ENCODE results near the gene SAMD1.

SAMD1 gene

GRCh38 chr19:14105680-14106079 is 15.1 kb upstream of the SAMD1 start:
- Histone ChIP-seq H3K4me2 (ENCODE audit: insufficient read depth, low read length, poor library complexity, severe bottlenecking) (no peak overlapping the region), H3K14ac (ENCODE audit: low read length) (no peak overlapping the region), H3K4me1 (ENCODE audit: control insufficient read depth in 2 of 2, insufficient read depth in 1 of 2, low read depth in 1 of 2, low read length in 2 of 2) (no peaks in the 10 kb centered on the region), H3K79me1 (ENCODE audit: low read depth, low read length) (no peaks in the 10 kb centered on the region), H3K4ac (ENCODE audit: low read length) (no peak overlapping the region), H2BK5ac (ENCODE audit: low read length) (no peak overlapping the region), H4K8ac (ENCODE audit: low read depth, low read length) (no peak overlapping the region), H2BK12ac (ENCODE audit: low read length) (no peak overlapping the region), H3K9ac (ENCODE audit: low read depth, low read length, poor library complexity) (no peak overlapping the region), H2BK120ac (ENCODE audit: low read depth, low read length) (no peak overlapping the region), H3K9me3 (replicated peaks in 1 of 2; ENCODE audit: control insufficient read depth in 2 of 2, insufficient read depth in 1 of 2, low read depth in 1 of 2, low read length in 2 of 2) (peaks cover 0 to under 1% of the 10 kb centered on the region in 2 donors), H3K36me3 (replicated peaks in 1 of 2; ENCODE audit: control insufficient read depth in 2 of 2, insufficient read depth in 2 of 2, low read length in 2 of 2) (peaks cover 9 to 56% of the 10 kb centered on the region in 2 donors), H3K27me3 (ENCODE audit: control insufficient read depth in 3 of 3, insufficient read depth in 3 of 3, low read depth in 1 of 3, low read length in 3 of 3) (no peaks in the 10 kb centered on the region), H2AK5ac (ENCODE audit: low read depth, low read length) (no peak overlapping the region), H3K23ac (ENCODE audit: low read depth, low read length, poor library complexity) (no peak overlapping the region), H4K91ac (ENCODE audit: low read depth, low read length, poor library complexity) (no peak overlapping the region), H2AFZ (ENCODE audit: low read length) (no peak overlapping the region), H3K27ac (replicated peaks; ENCODE audit: low read length) (no peak overlapping the region), H2BK15ac (ENCODE audit: low read length) (no peak overlapping the region), H3K4me3 (ENCODE audit: low read length in 2 of 2) (no peak overlapping the region), H3K18ac (ENCODE audit: low read length) (no peak overlapping the region)
- no peak for DNase-seq (ENCODE audit: low spot score)
- no CpG with 5 or more reads among the region's 8 CpGs for WGBS, 2 donors (ENCODE audit: extremely low coverage in 2 of 2, insufficient read length in 2 of 2, insufficient replicate concordance in 1 of 2)

GRCh38 chr19:14103310-14103709 is 12.8 kb upstream of the SAMD1 start:
- no peak overlapping the region for H3K4ac ChIP-seq (ENCODE audit: low read length)
- H3K4me2 ChIP-seq (ENCODE audit: insufficient read depth, low read length, poor library complexity, severe bottlenecking), result no peak overlapping the region
- no peak overlapping the region for H2BK5ac ChIP-seq (ENCODE audit: low read length)
- no peak overlapping the region for H3K18ac ChIP-seq (ENCODE audit: low read length)
- no peak overlapping the region for H2BK15ac ChIP-seq (ENCODE audit: low read length)
- peaks cover 13 to 67% of the 10 kb centered on the region in 2 donors for H3K36me3 ChIP-seq (replicated peaks in 1 of 2; ENCODE audit: control insufficient read depth in 2 of 2, insufficient read depth in 2 of 2, low read length in 2 of 2)
- no peak overlapping the region for H4K91ac ChIP-seq (ENCODE audit: low read depth, low read length, poor library complexity)
- no peaks in the 10 kb centered on the region for H3K27me3 ChIP-seq (ENCODE audit: control insufficient read depth in 3 of 3, insufficient read depth in 3 of 3, low read depth in 1 of 3, low read length in 3 of 3)
- H4K8ac ChIP-seq (ENCODE audit: low read depth, low read length), result no peak overlapping the region
- no peak overlapping the region for H2BK120ac ChIP-seq (ENCODE audit: low read depth, low read length)
- H2AFZ ChIP-seq (ENCODE audit: low read length), result no peak overlapping the region
- H3K79me1 ChIP-seq (ENCODE audit: low read depth, low read length), result no peaks in the 10 kb centered on the region
- no peak overlapping the region for H3K27ac ChIP-seq (replicated peaks; ENCODE audit: low read length)
- H2BK12ac ChIP-seq (ENCODE audit: low read length), result no peak overlapping the region
- peaks cover 0 to 3% of the 10 kb centered on the region in 2 donors for H3K9me3 ChIP-seq (replicated peaks in 1 of 2; ENCODE audit: control insufficient read depth in 2 of 2, insufficient read depth in 1 of 2, low read depth in 1 of 2, low read length in 2 of 2)
- H3K4me3 ChIP-seq (ENCODE audit: low read length in 2 of 2), result no peak overlapping the region
- no CpG with 5 or more reads among the region's 1 CpG for WGBS, 2 donors (ENCODE audit: extremely low coverage in 2 of 2, insufficient read length in 2 of 2, insufficient replicate concordance in 1 of 2)
- no peak overlapping the region for H2AK5ac ChIP-seq (ENCODE audit: low read depth, low read length)
- no peak overlapping the region for H3K9ac ChIP-seq (ENCODE audit: low read depth, low read length, poor library complexity)
- no peak for DNase-seq (ENCODE audit: low spot score)
- H3K4me1 ChIP-seq (ENCODE audit: control insufficient read depth in 2 of 2, insufficient read depth in 1 of 2, low read depth in 1 of 2, low read length in 2 of 2), result no peaks in the 10 kb centered on the region
- no peak overlapping the region for H3K14ac ChIP-seq (ENCODE audit: low read length)
- H3K23ac ChIP-seq (ENCODE audit: low read depth, low read length, poor library complexity), result no peak overlapping the region

DNA sequence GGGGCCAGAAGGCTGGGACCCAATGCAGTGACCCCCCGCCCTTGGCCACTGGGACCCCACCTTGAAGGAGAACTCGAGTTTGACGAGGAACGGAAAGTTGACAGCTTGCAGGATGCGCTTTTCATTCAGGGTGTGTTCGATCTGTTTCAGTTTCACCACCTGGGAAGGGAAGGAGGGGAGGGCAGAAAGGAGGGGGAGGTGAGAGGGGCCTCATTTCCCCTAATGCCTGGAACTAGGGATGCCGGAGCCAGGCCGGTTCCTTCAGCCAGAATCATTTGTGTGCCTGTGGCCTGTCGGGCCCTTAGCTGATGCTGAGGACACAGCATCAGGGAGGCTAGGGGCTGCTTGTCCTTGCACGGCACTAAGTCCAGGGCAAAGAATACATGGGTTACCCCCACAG is 12.2 kb upstream of the SAMD1 start:
- H3K4me1 ChIP-seq (ENCODE audit: control insufficient read depth in 2 of 2, insufficient read depth in 1 of 2, low read depth in 1 of 2, low read length in 2 of 2), result no peaks in the 10 kb centered on the region
- no CpG with 5 or more reads among the region's 10 CpGs for WGBS, 2 donors (ENCODE audit: extremely low coverage in 2 of 2, insufficient read length in 2 of 2, insufficient replicate concordance in 1 of 2)
- H3K18ac ChIP-seq (ENCODE audit: low read length), result no peak overlapping the region
- no peak overlapping the region for H4K8ac ChIP-seq (ENCODE audit: low read depth, low read length)
- no peak overlapping the region for H3K9ac ChIP-seq (ENCODE audit: low read depth, low read length, poor library complexity)
- no peaks in the 10 kb centered on the region for H3K79me1 ChIP-seq (ENCODE audit: low read depth, low read length)
- no peak overlapping the region for H2AFZ ChIP-seq (ENCODE audit: low read length)
- no peak overlapping the region for H3K27ac ChIP-seq (replicated peaks; ENCODE audit: low read length)
- no peak overlapping the region for H3K4me2 ChIP-seq (ENCODE audit: insufficient read depth, low read length, poor library complexity, severe bottlenecking)
- no peak overlapping the region for H2BK120ac ChIP-seq (ENCODE audit: low read depth, low read length)
- H2BK15ac ChIP-seq (ENCODE audit: low read length), result no peak overlapping the region
- no peak for DNase-seq (ENCODE audit: low spot score)
- no peak overlapping the region for H2BK5ac ChIP-seq (ENCODE audit: low read length)
- no peak overlapping the region for H3K4me3 ChIP-seq (ENCODE audit: low read length in 2 of 2)
- H2BK12ac ChIP-seq (ENCODE audit: low read length), result no peak overlapping the region
- no peaks in the 10 kb centered on the region for H3K27me3 ChIP-seq (ENCODE audit: control insufficient read depth in 3 of 3, insufficient read depth in 3 of 3, low read depth in 1 of 3, low read length in 3 of 3)
- H3K9me3 ChIP-seq (replicated peaks in 1 of 2; ENCODE audit: control insufficient read depth in 2 of 2, insufficient read depth in 1 of 2, low read depth in 1 of 2, low read length in 2 of 2), result peaks cover 0 to 3% of the 10 kb centered on the region in 2 donors
- H2AK5ac ChIP-seq (ENCODE audit: low read depth, low read length), result no peak overlapping the region
- peaks cover 13 to 72% of the 10 kb centered on the region in 2 donors for H3K36me3 ChIP-seq (replicated peaks in 1 of 2; ENCODE audit: control insufficient read depth in 2 of 2, insufficient read depth in 2 of 2, low read length in 2 of 2)
- no peak overlapping the region for H4K91ac ChIP-seq (ENCODE audit: low read depth, low read length, poor library complexity)
- no peak overlapping the region for H3K23ac ChIP-seq (ENCODE audit: low read depth, low read length, poor library complexity)
- H3K14ac ChIP-seq (ENCODE audit: low read length), result no peak overlapping the region
- H3K4ac ChIP-seq (ENCODE audit: low read length), result no peak overlapping the region

DNA sequence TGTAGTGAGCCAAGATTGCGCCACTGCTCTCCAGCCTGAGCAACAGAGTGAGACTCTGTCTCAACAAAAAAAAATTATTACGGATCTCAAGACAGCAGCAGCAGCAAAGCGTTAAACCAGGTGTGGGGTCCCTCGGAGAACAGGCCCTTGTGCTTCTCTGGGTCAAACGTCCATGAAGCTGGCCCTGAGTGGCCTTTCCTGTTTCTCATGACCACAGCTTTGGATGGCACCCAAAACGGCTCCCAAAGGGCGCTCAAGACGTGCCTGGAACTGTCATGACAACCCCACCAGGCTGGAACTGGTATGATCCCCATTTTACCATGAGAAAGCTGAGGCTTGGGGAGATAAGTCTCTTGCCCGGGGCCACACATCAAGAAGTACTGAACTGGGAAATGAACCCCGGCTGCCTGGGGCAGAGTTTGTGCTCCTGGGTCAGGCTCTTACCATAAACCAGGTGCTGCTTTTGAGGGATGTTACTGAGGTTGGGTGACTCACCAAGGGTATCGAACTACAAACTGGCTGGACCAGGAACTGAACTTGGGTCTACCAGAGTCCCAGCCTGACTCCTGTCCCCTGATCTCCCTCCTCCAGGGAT is 11.6 kb upstream of the SAMD1 start:
- Histone ChIP-seq H3K27ac (replicated peaks; ENCODE audit: low read length) (no peak overlapping the region), H3K9me3 (replicated peaks in 1 of 2; ENCODE audit: control insufficient read depth in 2 of 2, insufficient read depth in 1 of 2, low read depth in 1 of 2, low read length in 2 of 2) (peaks cover 0 to 3% of the 10 kb centered on the region in 2 donors), H2BK120ac (ENCODE audit: low read depth, low read length) (no peak overlapping the region), H3K9ac (ENCODE audit: low read depth, low read length, poor library complexity) (no peak overlapping the region), H3K4me1 (ENCODE audit: control insufficient read depth in 2 of 2, insufficient read depth in 1 of 2, low read depth in 1 of 2, low read length in 2 of 2) (no peaks in the 10 kb centered on the region), H2AFZ (ENCODE audit: low read length) (no peak overlapping the region), H2BK5ac (ENCODE audit: low read length) (no peak overlapping the region), H3K23ac (ENCODE audit: low read depth, low read length, poor library complexity) (no peak overlapping the region), H2BK15ac (ENCODE audit: low read length) (no peak overlapping the region), H2AK5ac (ENCODE audit: low read depth, low read length) (no peak overlapping the region), H3K4me2 (ENCODE audit: insufficient read depth, low read length, poor library complexity, severe bottlenecking) (no peak overlapping the region), H3K4me3 (ENCODE audit: low read length in 2 of 2) (no peak overlapping the region), H3K27me3 (ENCODE audit: control insufficient read depth in 3 of 3, insufficient read depth in 3 of 3, low read depth in 1 of 3, low read length in 3 of 3) (no peaks in the 10 kb centered on the region), H3K4ac (ENCODE audit: low read length) (no peak overlapping the region), H2BK12ac (ENCODE audit: low read length) (no peak overlapping the region), H3K18ac (ENCODE audit: low read length) (no peak overlapping the region), H4K91ac (ENCODE audit: low read depth, low read length, poor library complexity) (no peak overlapping the region), H3K79me1 (ENCODE audit: low read depth, low read length) (no peaks in the 10 kb centered on the region), H3K36me3 (replicated peaks in 1 of 2; ENCODE audit: control insufficient read depth in 2 of 2, insufficient read depth in 2 of 2, low read length in 2 of 2) (peaks cover 13 to 75% of the 10 kb centered on the region in 2 donors), H3K14ac (ENCODE audit: low read length) (no peak overlapping the region), H4K8ac (ENCODE audit: low read depth, low read length) (no peak overlapping the region)
- no peak for DNase-seq (ENCODE audit: low spot score)
- WGBS, 2 donors (ENCODE audit: extremely low coverage in 2 of 2, insufficient read length in 2 of 2, insufficient replicate concordance in 1 of 2), result no CpG with 5 or more reads among the region's 11 CpGs
